ENCODE results near the gene CPLX4. TPM values are rescaled to one million over a fixed set of nuclear protein-coding genes. Genes with fewer than 3 reads are reported as not detected.

The CPLX4 gene
- total RNA-seq, 1 experiment from 2014 or later, result not detected

Other genes starting within 250 kb of the CPLX4 start
- 65.6 and 73.9 TPM in 2 replicates for gene SEC11C, start 178.8 kb downstream of the CPLX4 start, total RNA-seq (2014; rRNA removed; shearing (Covaris generic))
- not detected in 2 replicates for gene GRP, start 98.5 kb downstream of the CPLX4 start, total RNA-seq (2014; rRNA removed; shearing (Covaris generic))
- gene RAX, start 45.2 kb downstream of the CPLX4 start, total RNA-seq (2014; rRNA removed; shearing (Covaris generic)), result not detected in 2 replicates
- gene LMAN1, start 40.6 kb upstream of the CPLX4 start, total RNA-seq (2014; rRNA removed; shearing (Covaris generic)), result 164 and 176 TPM in 2 replicates

All from NCI-H460 (cell line).